Measurements from ENCODE around the gene GRID1.

GRID1 gene

GRCh38 chr10:86222687-86223086, 143.9 kb downstream of the GRID1 start:
- DNase-seq, result no peak

GRCh38 chr10:86222336-86222650, 144.3 kb downstream of the GRID1 start:
- no peak for DNase-seq

- no peak for DNase-seq
These were observed 144.9 kb downstream of the GRID1 start for GRCh38 chr10:86221442-86222335.

GRCh38 chr10:86220626-86221025, 146.0 kb downstream of the GRID1 start:
- DNase-seq, result no peak

GRCh38 chr10:86219271-86219670, 147.3 kb downstream of the GRID1 start:
- no peak for DNase-seq

GRCh38 chr10:86218842-86219241, 147.8 kb downstream of the GRID1 start:
- no peak for DNase-seq

- DNase-seq, result no peak
These were observed 148.4 kb downstream of the GRID1 start for GRCh38 chr10:86218160-86218559.

GRCh38 chr10:86217371-86218080, 149.1 kb downstream of the GRID1 start:
- no peak for DNase-seq

GRCh38 chr10:86216886-86217285, 149.7 kb downstream of the GRID1 start:
- no peak for DNase-seq

GRCh38 chr10:86215712-86216111, 150.9 kb downstream of the GRID1 start:
- no peak for DNase-seq

- no peak for DNase-seq
These were observed 151.5 kb downstream of the GRID1 start for GRCh38 chr10:86215046-86215445.

- no peak for DNase-seq
These were observed 153.4 kb downstream of the GRID1 start for GRCh38 chr10:86213148-86213547.

GRCh38 chr10:86212391-86212700, 154.2 kb downstream of the GRID1 start:
- no peak for DNase-seq

- DNase-seq, result no peak
These were observed 154.8 kb downstream of the GRID1 start for GRCh38 chr10:86211691-86212390.

- DNase-seq, result no peak
These were observed 156.2 kb downstream of the GRID1 start for GRCh38 chr10:86210416-86210815.

- DNase-seq, result no peak
These were observed 156.9 kb downstream of the GRID1 start for GRCh38 chr10:86209726-86210125.

GRCh38 chr10:86207226-86207625, 159.4 kb downstream of the GRID1 start:
- DNase-seq, result no peak

- no peak for DNase-seq
These were observed 160.4 kb downstream of the GRID1 start for GRCh38 chr10:86206240-86206579.

- DNase-seq, result no peak
These were observed 161.0 kb downstream of the GRID1 start for GRCh38 chr10:86205306-86206239.

GRCh38 chr10:86204421-86205305, 161.9 kb downstream of the GRID1 start:
- no peak for DNase-seq

- DNase-seq, result no peak
These were observed 163.3 kb downstream of the GRID1 start for GRCh38 chr10:86203162-86203905.

Measured in NCI-H524 treated with DMSO at 0.1 percent for 48 hours (cell line).